NCI-H446 treated with DMSO at 0.1 percent for 48 hours (cell line): ENCODE measurements around the gene ARHGAP4.

Experiments
- DNase-seq: peaks from one replicate; lab custom pipeline; 2025; lab: John Stamatoyannopoulos, UW

Gene ARHGAP4

DNA sequence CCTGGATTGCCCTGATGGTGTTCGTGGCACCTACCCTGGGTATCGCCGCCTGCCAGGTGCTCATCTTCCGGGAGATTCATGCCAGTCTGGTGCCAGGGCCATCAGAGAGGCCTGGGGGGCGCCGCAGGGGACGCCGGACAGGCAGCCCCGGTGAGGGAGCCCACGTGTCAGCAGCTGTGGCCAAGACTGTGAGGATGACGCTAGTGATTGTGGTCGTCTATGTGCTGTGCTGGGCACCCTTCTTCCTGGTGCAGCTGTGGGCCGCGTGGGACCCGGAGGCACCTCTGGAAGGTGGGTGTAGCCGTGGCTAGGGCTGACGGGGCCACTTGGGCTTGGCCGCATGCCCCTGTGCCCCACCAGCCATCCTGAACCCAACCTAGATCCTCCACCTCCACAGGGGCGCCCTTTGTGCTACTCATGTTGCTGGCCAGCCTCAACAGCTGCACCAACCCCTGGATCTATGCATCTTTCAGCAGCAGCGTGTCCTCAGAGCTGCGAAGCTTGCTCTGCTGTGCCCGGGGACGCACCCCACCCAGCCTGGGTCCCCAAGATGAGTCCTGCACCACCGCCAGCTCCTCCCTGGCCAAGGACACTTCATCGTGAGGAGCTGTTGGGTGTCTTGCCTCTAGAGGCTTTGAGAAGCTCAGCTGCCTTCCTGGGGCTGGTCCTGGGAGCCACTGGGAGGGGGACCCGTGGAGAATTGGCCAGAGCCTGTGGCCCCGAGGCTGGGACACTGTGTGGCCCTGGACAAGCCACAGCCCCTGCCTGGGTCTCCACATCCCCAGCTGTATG is 19.7 kb downstream of the ARHGAP4 start:
- DNase-seq, result no peak

DNA sequence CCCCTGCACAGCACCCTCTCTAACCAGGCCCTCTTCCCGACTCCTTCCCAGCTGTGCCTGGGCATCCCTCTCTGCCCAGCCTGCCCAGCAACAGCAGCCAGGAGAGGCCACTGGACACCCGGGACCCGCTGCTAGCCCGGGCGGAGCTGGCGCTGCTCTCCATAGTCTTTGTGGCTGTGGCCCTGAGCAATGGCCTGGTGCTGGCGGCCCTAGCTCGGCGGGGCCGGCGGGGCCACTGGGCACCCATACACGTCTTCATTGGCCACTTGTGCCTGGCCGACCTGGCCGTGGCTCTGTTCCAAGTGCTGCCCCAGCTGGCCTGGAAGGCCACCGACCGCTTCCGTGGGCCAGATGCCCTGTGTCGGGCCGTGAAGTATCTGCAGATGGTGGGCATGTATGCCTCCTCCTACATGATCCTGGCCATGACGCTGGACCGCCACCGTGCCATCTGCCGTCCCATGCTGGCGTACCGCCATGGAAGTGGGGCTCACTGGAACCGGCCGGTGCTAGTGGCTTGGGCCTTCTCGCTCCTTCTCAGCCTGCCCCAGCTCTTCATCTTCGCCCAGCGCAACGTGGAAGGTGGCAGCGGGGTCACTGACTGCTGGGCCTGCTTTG is 20.5 kb downstream of the ARHGAP4 start:
- DNase-seq, result no peak

DNA sequence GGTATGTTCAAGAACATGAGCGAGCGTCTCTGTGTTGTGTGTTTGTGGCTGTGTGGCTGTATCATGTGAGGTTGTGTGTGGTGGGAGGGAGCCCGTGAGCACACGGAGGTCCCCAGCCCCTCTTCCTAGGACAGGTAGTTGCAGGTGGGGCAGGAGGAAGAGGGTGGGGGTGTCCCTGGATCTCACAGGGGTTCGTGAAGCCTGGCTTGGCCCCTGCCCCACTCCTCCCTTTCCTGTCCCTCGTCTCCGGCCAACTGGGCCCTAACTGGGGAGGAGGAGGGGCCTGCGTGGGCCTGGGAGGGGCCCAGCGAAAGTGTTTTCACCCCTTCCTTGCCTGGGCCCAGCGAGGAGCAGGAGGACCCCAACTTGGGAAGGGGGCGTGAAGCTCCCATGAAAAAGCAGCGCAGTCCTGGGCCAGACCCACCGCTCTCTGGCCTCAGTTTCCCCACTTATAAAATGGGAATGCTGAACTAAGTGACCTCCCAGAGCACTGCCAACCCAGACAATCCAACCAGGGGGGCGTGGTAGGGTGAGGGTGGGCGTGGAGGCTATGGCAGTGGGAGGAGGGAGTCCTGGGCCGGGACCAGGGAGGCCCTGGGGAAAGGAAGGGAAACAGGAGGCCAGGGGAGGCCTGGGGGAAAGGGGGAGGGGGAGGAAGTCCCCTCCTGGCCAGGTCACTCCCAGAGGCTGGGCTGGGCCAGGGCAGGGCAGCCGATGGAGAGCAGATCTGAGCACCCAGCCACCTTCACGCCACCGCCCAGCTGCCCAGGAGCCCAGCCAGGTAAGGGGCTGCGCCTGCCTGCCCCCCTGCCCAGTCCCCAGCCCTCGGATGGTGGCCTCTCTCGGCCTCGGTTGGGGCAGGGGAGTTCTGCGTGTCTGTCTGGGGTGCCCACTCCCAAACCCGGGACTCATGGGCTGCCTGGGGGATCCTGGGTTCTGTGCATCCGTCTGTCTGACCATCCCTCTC is 21.8 kb downstream of the ARHGAP4 start, which contains the start of gene AVPR2:
Gene AVPR2 (plus strand): TSS at position 683 of the 967 bp plus-strand sequence. CDS start 473 bp downstream, outside the sequence.
- no peak for DNase-seq

DNA sequence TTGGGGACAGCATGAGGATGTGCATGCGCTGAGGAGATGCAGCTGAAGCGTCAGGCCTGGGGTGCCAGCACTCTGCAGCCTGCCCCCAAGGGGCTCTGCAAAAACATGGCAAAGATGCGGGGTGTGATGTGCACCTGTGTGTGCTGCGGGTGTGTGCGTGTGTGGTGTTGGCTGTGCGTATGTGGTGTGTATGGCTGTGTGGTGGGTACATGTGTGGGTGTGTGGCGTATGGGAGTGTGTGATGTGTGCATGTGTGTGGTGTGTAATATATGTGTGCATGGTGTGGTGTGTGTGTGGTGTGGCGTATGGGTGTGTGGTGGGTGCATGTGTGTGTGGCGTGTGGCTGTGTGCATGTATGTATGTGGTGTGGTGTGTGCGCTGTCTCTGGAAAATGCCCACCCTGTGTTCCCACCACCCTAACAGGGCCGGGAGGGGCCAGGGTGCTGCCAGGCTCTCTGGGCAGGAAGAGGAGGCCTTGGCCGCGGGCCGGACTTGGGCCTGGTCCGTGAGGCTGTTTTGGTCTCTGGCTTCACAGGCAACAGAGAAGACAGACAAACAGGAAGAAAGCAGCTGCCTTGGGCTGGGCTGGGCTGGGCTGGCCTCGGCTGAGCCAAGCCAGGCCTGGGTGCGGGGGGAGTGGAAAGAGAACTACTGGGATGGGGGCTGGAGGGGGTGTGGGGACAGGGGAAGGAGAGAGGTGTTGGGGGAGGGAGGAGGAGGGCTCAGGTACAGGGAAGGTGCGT is 22.7 kb downstream of the ARHGAP4 start:
- DNase-seq, result no peak

DNA sequence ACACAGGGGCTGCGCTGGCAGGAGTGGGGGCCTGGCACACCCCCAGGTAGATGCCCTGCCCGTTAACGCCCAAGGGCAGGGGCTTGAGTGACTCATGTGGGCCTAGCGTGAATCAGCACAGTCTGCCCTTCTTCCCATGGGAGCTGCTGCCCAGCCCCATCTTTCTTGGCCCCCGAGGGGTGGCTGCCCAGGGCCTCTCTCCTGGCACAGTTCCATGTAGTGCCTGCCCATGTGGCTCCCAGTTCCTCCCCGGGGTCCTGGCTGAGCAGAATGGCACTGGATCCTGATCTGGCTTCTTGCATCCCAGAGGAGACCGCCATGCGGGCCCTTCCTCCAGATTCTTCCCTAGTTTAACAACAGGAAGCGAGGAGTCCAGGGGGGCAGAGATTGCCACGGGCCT is 23.7 kb downstream of the ARHGAP4 start:
- no peak for DNase-seq

DNA sequence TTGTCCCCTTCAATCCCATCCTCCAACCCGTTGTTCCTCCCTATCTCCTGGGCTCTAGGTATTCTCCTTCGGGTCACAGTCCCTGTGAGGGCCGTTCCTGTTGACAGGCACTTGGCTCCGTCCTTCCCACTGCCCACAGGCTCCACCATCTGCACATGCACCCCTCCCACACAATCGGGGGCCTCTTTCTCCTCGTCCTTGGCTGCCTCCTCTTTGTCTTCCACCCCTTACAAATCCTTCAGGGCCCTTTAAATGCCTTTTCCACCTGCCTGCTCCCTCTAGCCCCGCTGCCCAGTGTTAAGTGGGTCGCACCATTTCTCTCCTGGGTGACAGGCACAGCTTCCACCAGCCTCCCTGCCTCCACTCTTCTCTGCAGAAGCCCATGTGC is 24.3 kb downstream of the ARHGAP4 start:
- no peak for DNase-seq

DNA sequence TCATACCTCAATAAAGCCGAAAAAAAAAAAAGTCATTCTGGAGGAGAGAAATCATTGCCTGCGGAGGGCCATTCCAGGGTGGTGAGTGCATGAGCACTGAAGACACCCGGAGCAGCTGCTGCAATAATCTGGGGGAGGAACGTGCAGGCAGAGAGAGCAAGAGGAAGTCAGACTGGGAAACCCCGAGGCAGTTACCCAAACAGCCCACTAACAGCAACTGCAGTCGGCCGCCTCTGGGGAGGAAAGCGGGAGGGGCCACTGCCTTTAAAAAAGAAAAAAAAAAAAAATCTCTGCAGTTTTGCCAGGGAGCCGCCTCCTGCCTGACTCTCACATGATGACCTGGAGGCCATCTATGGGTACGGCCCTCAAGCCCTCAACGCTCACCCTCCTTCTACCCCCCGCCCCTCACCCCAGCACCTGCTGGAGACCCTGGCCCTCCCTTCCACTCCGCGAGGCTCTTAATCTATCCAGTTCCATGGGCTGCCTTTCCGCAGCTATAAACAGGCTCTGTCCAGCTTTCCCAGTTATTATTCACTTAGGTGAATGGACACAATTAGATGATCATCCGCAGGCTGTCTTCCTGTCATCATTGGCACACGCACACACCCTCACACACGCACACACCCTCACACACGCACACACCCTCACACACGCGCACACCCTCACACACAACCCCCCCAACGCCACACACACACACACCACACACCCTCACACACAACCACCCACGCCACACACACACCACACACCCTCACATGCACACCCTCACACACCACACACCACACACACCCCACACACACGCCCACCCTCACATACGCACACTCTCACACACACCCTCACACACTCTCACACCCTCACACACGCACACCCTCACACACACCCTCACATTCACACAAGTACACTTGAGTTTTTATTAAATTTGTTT is 25.0 kb downstream of the ARHGAP4 start:
- no peak for DNase-seq

DNA sequence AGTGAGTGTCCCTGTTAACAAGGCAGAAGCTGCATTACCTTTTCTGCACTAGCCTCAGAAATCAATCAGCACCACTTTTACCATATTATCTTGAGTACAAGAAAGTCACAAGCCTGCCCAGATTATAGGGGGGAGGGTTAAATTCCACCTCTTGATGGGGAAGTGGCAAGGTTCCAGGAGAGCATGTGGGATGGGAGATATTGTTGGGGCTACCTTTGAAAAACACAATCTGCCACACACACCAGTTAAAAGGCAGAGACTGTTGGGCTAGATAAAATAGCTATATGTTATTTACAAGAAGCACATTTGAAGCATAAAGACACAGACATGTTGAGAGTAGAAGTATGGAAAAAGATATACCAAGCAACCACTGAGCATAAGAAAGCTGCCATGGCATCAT is 28.2 kb downstream of the ARHGAP4 start:
- no peak for DNase-seq

DNA sequence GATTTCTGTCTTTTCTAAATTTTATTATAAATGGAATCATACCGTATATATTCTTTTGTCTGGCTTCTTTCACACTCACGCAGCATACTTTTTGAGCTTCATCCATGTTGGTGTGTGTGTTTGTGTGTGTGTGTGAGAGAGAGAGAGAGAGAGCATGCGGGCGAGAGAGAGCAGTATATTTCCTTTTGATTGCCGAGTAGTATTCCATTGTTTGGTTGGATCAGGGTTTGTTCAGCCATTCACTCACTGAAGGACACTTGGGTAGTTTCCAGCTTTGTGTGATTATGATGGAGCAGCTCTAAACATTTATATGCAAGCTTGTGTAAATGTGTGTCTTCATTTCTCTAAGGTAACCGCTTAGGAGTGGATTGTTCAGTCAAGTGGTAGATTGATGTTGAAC is 36.9 kb downstream of the ARHGAP4 start:
- no peak for DNase-seq

DNA sequence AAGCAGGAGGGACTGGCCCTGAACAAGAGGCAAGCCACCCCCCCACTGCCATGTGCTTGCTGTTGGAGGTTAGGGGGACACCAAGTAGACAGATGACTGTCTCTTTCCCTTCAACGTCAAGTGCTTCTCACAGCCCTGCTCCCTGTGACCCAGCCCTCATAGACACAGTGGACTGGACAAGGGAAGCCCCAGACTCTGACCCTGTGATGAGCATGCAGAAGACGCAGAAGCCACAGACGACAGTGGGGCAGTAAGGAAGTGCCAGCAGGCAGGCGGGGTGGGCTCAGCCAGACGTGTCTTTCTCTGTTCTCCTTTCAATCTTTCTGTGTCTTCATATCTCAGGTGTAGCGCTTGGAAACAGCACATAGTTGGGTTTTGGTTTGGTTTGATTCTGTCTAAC is 37.7 kb downstream of the ARHGAP4 start:
- DNase-seq, result no peak

DNA sequence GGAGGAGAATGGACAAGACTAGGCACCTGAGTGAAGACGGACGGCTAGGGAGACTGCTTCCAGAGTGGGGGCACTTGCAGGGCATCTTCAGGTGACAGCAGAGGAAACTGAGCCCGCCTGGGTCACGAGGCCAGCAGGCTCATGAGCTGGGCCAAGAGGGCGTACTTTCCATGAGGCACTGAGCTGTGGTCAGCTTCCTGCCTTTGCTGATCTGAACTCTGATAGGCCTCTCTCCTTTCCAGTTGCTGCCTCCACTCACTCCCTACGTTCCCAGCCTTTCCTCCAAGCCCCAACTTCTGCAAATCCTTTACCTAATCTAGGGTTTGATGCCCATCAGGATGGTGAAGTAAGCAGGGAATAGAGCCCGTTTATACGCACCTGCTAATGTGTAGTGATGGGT is 38.7 kb downstream of the ARHGAP4 start:
- DNase-seq, result no peak

DNA sequence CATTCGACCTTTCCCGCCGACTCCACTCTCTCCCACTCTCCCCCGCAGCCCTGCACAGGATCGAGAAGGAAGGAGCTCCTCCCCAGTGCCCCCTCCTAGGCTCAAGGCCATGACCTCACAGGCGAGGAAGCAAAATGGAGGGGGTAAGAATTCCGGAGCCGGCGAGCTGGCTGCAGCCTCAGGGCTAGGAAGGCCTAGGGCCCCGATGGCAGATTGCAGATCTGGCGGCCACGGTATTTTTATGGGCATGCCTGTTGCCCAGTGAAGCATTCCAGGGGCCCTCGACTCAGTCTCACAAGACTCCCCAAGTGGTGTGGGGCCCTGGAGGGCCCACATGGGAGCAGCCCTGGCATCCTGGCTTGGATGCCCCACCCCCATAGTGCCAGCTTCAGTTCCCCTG is 39.1 kb downstream of the ARHGAP4 start:
- no peak for DNase-seq

DNA sequence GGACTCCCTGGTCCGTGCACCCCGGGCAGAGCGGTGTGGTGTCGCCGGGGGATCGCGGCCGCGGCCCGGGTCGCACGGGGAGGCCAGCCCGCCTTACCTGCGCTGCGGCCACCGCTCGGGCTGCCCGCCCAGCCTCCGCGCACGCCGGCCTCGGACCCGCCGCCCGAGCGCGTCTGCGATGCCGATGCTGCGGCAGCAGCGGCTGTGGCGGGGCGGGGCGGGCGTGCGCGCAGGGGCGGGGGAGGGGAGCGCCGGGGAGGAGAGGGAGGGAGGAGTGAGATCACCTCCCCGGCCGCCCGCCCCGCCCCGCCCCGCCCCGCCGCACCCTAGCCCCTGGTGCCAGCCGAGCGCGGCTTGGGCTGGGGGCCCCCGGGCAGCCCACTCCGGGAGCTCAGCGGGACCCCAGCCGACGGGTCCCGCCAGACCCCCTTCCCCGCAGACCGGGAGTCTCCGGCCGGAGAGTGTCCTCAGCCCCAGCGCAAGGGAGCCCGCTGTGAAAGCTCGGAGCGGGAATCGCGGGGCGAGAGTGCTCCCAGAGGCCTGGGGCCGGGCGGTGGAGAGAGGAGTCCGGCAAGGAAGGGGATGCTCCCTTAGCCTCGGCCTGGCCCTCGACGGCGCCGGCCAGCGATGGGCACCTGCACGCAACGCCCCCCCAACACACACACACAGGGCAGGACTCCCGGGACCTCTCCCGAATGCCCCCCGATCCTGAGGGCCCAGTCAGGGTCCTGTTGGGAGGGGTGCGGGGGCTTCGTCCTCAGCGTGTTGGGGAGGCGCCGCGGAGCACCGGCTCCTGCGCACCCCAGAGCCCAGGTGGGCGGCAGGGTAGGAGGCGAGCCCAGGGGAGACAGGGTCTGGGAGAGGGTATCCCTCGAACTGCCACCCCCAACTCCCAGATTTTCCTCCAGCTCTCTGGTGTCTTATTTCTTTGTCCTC is 39.8 kb downstream of the ARHGAP4 start, which contains the start of gene L1CAM:
Gene L1CAM (minus strand): TSS at position 206 of the 936 bp plus-strand sequence. CDS start 10,337 bp downstream, outside the sequence.
- DNase-seq, result no peak

DNA sequence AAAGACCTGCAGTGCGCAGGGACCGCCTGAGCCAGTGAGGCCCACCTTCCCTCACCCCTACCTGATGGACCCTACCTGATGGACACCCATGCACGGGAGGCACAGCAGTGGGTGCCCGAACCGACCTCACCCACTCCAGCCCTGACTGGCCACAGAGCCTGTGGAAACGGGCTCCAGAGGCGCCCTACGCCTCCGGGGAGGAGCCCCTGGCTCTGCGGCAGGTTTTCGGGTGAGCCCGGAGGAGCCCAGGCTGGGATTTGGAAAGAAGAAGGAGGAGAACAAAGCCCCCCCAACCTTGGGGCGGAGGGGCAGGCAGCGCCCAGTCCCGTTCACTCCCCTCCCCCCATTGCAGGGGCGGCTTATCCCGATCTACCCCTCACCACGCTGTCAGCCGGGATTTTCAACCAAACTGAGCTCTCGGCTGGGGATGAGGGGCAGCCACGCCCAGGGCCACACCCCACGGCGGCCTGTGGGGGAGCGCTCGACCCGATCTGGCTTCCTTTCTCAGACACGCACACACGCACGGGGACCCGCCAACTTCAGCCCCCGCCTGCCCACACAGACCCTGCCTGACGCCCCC is 40.8 kb downstream of the ARHGAP4 start:
- no peak for DNase-seq

DNA sequence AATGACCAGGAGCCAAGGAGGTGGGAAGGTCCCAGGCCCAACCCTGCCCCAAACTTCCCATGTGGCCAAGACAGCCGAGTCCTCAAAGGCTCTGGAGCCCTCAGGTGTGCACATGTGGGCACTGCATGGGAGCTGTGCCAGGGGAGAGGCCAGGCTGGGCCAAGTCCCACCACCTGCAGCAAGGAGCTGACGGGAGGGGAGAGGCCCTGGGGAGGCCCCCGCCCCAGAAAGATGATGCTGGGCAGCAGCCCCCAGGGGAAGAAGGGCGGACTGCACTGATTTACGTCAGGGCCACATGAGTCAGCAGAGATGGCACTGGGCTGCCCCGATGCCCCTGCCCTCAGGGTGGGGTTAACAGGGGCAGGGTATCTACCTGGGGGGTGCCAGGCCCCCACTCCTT is 41.5 kb downstream of the ARHGAP4 start:
- DNase-seq, result no peak

DNA sequence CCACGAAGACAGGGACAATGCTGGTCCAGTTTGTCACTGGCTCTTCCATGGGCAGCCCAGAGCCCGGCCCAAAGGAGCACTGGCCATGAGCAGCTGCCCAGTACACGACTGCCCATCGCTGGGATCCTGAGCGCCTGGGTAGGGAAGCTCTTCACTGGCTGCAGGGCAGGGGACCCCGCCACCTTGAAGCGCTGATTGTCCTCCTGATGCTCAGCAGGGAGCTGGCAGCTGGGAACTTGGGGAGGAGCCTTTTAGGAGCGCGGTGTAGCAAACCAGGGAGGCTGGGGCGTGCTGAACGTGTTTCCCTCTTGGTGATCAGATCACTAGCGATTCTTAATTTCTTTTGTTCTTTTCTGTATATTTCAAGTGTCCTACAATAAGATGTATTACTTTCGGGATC is 41.9 kb downstream of the ARHGAP4 start:
- DNase-seq, result no peak

DNA sequence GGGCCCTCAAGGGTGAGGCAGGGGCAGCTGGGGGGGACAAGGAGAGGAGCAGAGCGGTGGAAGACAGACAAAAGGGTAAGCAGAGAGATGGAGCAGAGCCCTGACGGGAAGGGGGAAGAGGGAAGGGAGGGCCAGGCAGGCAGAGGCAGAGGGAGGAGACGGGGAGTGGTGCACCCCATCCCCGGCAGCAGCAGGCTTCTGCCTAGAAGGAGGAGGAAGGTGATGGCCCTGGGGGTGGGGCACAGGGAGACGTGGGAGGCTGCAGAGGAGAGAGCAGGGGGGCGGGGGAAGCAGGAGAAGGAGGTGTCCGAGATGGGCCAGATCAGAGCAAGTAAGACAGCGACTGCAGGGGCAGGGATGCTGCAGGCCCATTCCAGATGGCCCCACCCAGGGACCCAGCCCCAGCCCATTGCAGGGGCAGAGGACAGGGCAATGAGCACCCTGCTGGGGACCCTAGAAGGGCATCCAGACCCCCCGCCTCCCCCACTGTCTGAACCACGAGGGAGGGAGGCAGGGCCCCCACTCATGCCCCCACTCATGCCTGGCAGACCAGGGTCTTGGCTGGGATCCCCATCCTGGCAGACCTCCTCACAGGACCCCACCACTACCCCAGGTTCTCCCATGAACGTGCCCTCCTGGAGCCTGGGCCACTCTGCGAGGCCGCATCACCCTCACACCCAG is 42.8 kb downstream of the ARHGAP4 start:
- no peak for DNase-seq

DNA sequence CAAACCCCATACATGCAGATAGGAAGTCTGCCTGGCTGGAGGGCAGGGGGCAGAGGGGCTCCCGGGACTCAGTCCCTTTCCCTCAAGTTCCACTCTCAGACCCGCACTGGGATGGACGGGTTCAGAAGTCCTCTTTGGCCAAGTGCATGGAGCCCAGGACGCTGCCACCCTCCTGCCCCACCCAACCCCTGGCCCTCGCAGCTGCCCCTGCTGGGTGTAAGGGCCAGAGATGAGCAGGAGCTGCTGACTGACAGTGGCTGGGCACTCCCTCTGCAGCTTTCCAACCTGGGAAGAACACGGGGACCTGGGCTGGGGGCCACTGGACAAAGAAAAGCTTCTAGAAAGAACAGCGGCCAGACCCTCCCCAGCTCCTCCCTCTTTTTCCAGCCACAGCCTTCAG is 43.5 kb downstream of the ARHGAP4 start:
- no peak for DNase-seq
